HG03045 (cell line): ENCODE measurements around the gene C11orf54.
"Not testable (repeated sequence)": the region's sequence is repeated elsewhere in the genome, so short reads cannot be mapped to it uniquely, and the experiment has no call there.

ENCODE experiments used
- ATAC-seq: cut with Tn5 transposase; IDR thresholded peaks from one replicate; pipeline ENCODE4 v1.9.1; 2021; ENCODE audit warnings: mild to moderate bottlenecking, moderate library complexity; ENCODE audit not compliant: unreplicated experiment

The C11orf54 gene

DNA sequence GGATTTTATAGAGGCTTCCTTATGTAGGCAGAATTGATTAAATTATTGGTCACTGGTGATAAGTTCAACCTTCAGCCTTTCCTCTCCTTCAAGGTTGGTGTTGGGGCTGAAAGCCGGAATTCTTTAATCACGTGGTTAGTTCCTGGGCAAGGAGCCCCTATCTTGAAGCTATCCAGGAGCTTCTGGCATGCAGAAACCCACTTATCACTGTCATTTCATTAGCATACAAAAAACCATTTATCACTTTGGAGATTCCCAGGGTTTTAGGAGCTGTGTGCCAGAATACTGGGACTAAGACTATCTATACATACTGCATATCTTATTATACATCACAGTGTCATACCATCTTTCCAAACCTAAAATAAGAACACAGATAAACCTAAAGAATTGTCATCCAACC, 24.1 kb downstream of the C11orf54 start:
- no peak for ATAC-seq

DNA sequence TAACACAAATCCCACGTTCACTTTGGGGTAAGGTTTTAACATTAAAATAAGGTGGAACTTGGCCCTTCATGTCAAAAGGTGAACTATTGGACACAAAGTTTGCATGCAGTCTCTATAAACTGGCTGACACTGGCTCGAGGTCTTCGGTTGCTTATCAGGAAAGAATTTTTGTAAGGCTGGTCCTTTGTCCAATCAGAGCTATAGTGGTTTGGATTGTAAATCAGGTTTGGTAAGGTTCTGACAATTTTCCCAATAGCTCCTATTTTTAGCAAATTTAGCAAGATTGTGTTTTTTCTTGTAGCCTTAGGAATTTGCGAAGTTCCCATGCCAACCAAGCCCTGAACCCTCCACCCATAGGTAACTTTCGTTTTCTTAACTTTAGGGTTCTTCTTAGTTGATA, 25.0 kb downstream of the C11orf54 start:
- no peak for ATAC-seq

DNA sequence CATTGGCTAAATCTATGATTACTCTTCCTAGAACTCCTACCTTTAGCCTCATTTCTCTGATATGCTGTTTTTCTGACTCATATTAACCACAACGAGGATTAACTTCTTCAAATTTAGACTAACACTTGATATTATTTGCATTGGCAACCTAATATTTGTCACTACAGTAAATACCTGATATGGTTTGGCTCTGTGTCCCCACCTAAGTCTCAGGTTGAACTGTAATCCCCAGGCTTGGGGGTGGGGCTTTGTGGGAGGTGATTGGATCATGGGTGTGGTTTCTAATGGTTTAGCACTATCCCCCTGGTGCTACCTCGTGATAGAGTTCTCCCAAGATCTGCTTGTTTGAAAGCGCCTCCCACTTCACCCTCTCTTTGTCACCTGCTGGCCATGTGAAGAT, 25.5 kb downstream of the C11orf54 start:
- no peak for ATAC-seq

DNA sequence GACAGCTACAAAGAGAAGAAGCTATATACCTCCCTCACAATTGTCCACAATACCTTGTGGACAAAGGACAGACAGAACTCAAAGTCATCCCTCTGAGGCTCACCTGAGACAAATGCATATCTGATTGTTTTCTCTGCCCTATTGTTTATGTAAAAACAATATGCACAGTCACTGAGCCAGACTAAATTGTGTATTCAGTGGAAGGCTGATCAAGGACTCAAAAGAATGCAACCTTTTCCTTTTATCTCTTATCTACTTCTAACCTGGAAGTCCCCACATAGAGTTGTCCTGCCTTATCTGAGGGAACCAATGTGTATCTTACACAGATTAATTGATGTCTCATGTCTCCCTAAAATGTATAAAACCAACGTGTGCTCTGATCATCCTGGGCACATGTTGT, 28.7 kb downstream of the C11orf54 start:
- no peak for ATAC-seq

DNA sequence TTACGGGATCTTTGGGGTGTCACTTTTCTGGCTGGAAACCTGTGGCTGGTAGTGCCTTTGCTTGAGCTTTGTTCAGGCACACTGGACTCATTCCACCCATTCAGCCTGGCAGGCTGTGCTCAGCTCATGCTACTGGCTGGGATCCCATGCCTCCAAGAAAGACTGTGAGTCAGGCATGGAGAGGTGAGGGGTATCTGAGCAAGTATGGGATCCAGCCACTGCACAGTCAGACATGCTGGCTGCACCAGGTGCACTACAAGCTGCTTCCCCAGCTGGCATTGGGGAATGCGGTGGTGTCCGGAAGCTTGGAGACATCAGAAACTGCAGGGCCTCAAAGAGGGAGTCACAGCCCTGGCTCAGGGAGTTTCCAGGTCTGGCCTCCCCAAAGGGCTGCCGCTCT, 30.7 kb downstream of the C11orf54 start:
- no peak for ATAC-seq

DNA sequence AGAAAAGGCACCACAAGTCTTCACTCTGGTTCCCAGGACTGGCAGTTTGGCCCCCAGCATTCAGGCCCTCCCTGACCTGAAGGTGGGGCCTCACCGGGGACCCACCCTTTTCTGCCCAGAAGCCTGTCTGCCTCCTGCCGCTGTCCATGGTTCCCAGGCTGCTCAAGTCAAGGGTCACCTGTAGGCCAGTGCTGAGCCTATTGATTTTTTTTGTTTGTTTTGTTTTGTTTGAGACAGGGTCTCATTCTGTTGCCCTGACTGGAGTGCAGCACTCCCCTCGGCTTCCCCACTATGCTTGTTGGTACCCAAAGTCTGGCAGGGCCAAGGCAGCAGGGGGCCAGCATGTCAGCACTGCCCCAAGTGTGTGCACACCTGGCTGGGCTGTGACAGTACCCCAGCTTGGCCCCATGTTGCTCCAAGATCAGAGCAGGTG, 31.6 kb downstream of the C11orf54 start:
- ATAC-seq: no peak

DNA sequence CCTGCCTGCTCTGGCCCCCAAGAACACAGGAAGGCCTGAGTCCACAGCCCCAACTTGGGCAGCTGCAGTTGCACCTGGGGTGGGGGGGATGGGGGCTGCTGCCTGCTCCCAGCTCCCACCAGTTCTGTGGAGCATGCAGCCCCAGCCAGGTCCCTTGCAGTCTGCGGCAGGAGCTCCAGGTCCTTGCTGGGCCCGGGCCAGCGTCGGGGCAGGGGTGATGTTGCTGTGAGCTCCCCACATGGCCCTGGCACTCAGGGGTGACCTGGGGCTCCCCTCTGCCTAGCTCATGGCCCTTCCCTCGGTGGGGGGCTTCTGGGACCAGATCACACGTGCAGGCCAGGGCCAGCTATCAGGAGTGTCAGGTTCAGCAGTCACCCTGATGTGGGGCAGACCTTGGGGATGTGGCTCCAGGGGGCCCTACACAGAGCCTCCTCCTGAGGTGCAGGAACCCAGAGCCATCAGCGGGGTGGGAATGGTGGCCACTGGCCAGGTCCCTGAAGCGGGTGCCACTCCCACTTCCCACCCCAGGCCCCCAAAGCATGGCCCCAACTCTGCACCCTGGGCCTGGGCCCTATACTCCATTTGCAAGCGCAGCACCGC, 32.2 kb downstream of the C11orf54 start:
- no peak for ATAC-seq

DNA sequence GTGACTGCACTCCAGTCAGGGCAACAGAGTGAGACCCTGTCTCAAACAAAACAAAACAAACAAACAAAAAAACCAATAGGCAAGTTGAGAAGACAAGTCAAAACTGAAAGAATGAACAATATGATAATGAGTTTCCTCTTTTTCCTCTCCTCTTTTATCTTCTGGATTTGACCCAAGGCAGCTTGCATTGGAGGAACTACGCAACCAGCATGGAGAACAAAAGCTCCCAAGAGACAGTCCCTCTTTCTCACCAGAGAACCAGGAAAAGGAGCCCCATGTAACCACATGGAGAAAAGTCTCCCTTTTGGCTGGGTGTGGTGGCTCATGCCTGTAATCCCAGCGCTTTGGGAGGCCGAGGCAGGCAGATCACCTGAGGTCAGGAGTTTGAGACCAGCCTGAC, 33.1 kb downstream of the C11orf54 start:
- not testable (repeated sequence) for ATAC-seq

DNA sequence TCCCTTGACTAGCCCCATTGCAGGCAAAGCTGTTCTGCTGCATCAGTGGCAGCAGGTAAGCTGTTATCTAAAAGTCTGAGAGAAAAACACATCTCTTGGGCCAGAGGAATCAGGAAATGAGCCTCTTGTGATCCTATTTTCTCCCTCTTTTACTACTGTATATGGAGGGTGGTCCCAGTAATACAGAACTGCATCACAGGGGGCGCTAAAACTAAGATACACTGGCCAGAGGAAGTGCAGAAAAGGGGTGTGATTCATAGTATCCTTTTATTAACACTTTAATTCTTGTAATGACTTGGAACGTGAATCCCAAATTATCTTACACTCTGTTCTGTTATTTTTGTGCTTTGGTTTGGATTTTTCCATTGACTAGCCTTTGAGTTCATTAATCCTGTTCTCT, 33.8 kb downstream of the C11orf54 start:
- ATAC-seq: no peak

DNA sequence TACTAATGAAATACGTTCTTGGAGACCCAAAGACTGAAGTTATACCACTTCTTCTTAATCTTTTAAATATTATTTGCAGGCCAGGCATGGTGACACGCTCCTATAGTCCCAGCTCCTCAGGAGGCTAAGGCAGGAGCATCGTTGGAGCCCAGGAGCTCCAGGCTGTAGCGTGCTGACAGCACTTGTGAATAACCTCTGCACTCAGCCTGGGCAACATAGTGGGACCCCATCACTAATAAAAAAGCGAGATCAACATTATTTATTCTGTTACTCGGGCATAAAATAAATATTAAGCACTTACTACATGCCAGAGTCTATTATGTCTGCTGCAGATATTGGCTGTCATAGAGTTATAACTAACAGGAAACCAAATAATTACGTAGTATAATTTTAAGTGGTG, 41.9 kb downstream of the C11orf54 start:
- no peak for ATAC-seq

DNA sequence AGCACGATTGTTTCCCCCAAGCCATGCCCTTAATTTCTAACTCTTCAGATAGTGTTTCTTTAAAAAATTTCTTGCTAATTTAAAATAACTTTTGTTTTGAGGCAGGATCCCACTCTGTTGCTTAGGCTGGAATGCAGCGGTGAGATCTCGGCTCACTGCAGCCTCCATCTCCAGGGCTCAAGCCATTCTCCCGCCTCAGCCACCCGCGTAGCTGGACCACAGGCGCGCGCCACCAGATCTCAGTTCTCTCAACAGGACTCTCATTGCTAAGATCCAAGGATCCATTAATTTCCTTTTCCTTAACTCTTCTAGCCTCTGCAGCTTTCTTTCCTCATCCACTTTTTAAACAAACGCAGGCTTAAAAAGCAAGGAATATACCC, 42.3 kb downstream of the C11orf54 start:
- peak; percentile 48 for ATAC-seq

DNA sequence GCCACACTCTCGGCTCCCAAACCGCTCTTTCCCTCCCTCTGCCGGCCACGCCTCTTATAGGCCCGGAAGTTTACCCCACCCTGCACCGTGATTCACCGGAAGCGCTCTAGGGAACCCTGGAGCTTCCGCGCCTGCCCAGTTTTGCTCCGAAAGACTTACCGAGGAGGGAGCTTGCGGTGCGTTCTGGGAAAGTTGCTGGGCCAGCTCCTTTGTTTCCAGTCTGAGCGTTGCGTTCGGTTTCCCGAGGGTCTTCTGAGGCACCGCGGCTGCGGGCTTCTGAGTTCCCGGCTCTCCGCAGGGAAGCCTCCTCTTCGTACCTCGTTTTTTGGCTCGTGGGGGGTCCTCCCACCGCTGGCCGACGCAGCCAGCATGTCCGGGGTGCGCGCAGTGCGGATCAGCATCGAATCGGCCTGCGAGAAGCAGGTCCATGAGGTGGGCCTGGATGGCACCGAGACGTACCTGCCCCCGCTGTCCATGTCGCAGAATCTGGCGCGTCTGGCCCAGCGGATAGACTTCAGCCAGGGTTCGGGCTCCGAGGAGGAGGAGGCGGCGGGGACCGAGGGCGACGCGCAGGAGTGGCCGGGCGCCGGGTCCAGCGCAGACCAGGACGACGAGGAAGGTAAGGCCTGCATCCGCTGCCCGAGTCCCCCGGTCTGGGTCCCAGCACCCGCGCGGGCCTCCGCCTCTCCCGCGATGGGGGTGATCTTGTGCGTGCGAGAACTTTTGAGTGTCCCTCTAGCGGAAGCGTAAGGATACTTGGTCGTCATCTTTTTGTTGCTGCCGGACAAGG, 42.9 kb downstream of the C11orf54 start, which contains the start of gene MED17:
Gene MED17 (plus strand): TSS at position 138 of the 790 bp plus-strand sequence. CDS start 232 bp downstream, at position 370.
- ATAC-seq: peak; percentile 97

DNA sequence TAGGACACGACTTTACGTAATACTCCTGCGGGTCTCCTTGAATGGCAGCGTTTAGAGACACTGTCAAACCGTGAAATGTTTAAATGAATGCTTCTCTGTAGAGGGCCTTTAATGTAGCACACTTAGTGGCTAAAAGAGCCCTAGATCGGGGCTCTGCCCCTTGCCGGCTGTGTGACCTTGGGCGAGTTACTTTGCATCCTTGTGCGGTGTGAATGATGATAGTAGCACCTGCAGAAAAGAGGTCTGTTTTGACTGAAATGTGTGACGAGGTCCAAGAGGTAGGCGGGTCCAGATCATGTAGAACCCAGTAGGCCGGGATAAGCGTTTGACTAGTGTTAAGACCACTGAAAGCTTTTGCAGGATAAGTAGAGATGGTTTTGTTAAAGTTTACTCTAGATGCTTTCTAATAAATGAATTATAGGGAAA, 43.5 kb downstream of the C11orf54 start:
- peak; percentile 35 for ATAC-seq

DNA sequence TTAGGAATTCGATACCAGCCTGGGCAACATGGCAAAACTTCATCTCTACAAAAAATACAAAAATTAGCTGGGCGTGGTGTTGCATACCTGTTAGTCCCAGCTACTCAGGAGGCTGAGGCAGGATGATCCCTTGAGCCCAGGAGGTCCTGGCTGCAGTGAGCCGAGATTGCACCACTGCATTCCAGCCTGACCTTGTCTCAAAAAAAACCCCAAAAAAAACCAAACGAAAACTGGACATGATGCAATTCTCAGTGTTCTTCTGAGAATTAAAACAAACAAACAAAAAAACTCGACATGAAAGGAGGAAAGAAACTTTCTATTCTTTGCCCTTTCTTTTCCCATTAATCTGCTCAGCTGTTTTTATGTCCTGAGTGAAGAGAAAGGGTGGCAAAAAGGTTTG, 50.0 kb downstream of the C11orf54 start:
- ATAC-seq: no peak

DNA sequence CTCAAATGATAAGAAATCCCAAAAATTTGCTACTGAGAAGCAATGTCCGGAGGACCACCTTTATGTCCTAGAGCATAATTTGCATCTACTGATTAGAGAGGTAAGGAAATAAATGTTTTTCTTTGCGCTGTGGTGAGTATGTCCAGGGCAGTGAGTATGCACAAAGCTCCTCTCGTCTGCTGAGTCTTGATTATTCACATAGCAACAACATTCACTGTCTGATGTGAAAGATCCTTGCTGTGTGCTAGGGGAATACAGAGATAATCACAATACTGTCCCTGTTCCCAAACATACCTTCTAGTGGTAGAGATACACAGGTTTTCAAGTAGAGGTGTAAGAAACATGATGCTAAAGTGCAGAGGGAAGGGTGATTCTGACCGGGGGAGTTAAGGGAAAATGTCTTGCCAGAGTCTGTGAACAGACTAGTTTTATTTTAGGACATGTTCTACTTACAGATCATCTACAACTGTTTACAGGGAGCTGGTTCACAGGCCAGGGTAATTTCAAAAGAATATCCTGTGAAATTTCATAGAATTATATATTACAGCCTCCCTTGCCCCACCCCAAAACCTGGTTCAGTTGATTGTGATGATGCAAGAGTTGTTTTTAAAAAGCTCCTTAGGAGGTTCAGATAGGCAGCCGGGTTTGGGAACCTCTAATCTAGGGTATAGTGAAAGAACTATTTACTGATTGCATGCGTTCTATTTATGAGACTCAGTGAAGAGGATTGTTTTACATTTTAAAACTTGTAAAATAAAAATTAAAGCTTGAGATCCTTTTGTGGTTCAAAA, 55.2 kb downstream of the C11orf54 start:
- no peak for ATAC-seq

DNA sequence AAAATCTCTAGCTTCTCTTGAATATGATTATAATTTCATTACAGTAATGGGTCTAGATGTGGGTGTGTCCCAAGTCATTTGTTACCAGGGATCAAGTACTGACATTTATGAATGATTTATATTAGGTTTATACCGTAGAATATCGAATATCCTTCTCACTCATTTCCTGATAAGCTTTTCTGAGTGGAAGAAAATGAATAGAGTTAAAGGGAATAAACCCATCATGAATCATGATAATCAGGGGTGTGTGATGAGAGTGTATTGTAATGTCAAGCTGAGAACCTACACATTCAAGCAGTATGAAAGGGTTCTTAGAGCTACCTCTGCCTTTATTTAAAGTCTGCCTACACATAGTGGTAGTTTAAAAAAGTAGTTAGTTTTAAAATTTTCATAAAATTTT, 59.9 kb downstream of the C11orf54 start:
- no peak for ATAC-seq

DNA sequence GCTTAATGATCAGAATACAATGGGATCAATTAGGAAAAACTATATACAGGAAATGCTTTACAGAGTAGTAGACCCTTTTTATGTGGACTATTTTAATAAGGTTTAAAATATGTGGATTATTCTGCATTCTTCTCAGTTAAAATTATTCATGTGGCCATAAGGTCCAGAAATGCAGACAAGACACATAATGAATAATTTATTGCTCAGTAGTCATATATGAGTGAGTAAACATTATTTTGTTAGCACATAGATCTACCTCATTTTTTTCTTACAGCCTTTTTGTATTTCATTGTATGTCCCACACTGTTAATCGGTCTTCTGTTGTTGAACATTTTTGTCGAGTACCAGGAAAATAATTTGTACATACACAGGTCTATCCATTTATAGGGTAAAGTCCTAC, 63.4 kb downstream of the C11orf54 start:
- ATAC-seq: no peak

DNA sequence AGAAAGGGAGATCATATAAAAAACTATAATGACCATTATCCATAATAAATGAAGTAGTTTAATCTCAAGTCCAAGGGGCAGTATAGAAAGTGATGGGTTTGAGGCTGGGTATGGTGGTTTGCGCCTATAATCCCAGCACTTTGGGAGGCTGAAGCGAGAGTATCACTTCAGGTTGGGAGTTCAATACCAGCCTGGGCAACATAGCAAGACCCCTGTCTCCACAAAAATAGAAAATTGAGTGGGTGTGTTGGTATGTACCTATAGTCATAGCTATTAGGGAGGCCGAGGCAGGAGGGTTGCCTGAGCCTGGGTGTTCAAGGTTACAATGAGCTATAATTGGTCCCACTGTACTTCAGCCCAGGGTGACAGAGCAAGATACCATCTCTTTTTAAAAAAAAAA, 66.5 kb downstream of the C11orf54 start:
- no peak for ATAC-seq

DNA sequence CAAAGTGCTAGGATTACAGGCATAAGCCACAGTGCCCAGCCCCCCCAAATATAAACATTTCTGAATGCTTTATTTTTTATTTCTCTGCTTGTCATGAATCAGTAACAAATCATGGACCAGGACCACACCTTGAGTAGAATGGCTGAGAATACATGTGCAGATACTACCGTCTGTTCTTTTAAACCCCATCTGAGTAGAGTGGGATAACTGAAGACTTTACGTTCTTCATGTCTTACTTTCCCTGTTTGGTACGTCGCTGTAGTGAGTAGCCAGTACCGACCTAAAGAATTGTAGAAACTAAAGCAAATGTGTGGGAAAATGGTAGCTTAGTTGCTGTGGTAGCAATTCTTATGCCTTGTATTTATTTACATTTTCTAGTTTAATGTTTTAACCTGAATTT, 72.5 kb downstream of the C11orf54 start:
- ATAC-seq: no peak
